Gastroesophageal sphincter (tissue), 4 donors: Measurements from ENCODE around the gene HOXB7. TPM values are rescaled to one million over a fixed set of nuclear protein-coding genes. Genes with fewer than 3 reads are reported as not detected.

Experiments used
- ATAC-seq: fragments of 150-250 bp; one replicate; pipeline ENCODE4 v1.9.1; 2016; ENCODE audit warnings: mild to moderate bottlenecking, moderate library complexity
- H3K27ac ChIP-seq, 4 donors: fragments of 200-600 bp; sonication (generic) in 3 of 4; 1 replicate in 3 of 4; 2 replicates in 1 of 4; pipeline ENCODE4 v1.5.1; 2016 to 2019
- H3K27me3 ChIP-seq: fragments of 200-600 bp; sonication (generic); one replicate; pipeline ENCODE4 v1.5.1; 2019
- H3K36me3 ChIP-seq, 2 donors: fragments of 200-600 bp; sonication (generic); one replicate each; pipeline ENCODE4 v1.5.1; 2019; ENCODE audit warnings: control low read depth in 1 of 2
- H3K4me1 ChIP-seq, 3 donors: fragments of 200-600 bp; sonication (generic); 1 replicate in 2 of 3; 2 replicates in 1 of 3; pipeline ENCODE4 v1.5.1; 2016 to 2019; ENCODE audit warnings: control low read depth in 2 of 3
- H3K4me3 ChIP-seq, 2 donors: fragments of 200-600 bp; sonication (generic); one replicate each; pipeline ENCODE4 v1.5.1; 2019; ENCODE audit warnings: mild to moderate bottlenecking in 1 of 2, moderate library complexity in 1 of 2
- H3K9me3 ChIP-seq, 3 donors: fragments of 200-600 bp; sonication (generic); one replicate each; pipeline ENCODE4 v1.5.1; 2017 to 2019; ENCODE audit warnings: control low read depth in 2 of 3
- EP300 ChIP-seq: sonication (generic); formaldehyde crosslinking; IDR thresholded peaks from one replicate; pipeline ENCODE4 v1.6.1; 2017; ENCODE audit warnings: antibody characterized with exemption, mild to moderate bottlenecking
- POLR2A ChIP-seq, 2 donors: fragments of 450-650 bp; IDR thresholded peaks; one replicate each; pipeline ENCODE4 v1.6.1; 2017; ENCODE audit warnings: antibody characterized with exemption in 2 of 2, mild to moderate bottlenecking in 2 of 2, moderate library complexity in 1 of 2
- POLR2AphosphoS5 ChIP-seq: sonication (generic); formaldehyde crosslinking; IDR thresholded peaks from one replicate; pipeline ENCODE4 v1.6.1; 2017; ENCODE audit warnings: antibody characterized with exemption
- WGBS, 2 donors: methylation state at CpG; one replicate each; pipeline ENCODE4 v1.1.5; 2018; ENCODE audit warnings: low coverage in 1 of 2; 5-methylcytosine and 5-hydroxymethylcytosine counted together
- total RNA-seq, 4 donors: library from RNA; depleted of rRNA; stranded (reverse); fragments of >200 nt; gene quantifications; one replicate each; pipeline ENCODE4 v1.1.0, GENCODE V29; 2016
- TF ChIP-seq, protein P1 (sequence below), 4 experiments: fragments of 200-600 bp in 2 of 4; fragments of 450-650 bp in 2 of 4; sonication (generic) in 1 of 4; IDR thresholded peaks; one replicate each; pipeline ENCODE4 v1.5.1; 2017 to 2019; ENCODE audit warnings: antibody characterized with exemption in 4 of 4, mild to moderate bottlenecking in 2 of 4, moderate library complexity in 2 of 4

The HOXB7 gene
- total RNA-seq, 4 donors from 2014 or later: 0.78 to 8.9 (median 3.0) TPM

DNA sequence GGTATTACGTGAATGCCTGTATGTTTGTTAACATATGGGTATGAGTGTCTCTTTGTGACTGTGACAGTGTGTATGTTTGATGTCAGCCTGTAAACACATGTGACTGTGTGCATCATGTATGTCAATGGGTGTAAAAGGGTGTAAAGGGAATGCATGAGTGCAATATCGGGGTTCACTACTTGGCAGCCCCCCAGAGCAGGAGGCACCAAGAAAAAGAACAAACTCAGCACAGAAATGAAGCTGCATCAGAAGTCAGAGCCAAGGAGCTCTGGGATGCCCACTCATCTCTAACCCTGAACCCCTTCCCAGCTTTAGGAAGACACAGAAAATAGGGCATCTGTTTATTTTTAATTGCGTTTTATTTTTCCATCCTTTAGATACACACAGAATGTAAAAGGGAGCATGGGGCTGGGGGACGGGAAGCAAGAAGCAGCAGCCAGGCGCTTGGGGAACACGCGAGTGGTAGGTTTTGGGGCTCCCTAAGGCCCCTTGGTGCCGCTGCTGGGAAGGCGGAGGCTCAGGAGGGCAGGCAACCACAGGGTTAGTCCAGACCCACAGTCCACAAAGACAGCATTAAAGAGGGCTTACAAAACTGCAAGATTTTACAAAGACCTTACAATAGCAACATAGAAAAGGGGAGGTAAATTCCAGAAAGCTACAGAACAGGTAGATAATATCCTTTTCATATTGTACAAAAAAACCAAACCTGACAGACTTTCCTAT, 3.8 kb downstream of the HOXB7 start:
- TF ChIP-seq, protein P1, sequence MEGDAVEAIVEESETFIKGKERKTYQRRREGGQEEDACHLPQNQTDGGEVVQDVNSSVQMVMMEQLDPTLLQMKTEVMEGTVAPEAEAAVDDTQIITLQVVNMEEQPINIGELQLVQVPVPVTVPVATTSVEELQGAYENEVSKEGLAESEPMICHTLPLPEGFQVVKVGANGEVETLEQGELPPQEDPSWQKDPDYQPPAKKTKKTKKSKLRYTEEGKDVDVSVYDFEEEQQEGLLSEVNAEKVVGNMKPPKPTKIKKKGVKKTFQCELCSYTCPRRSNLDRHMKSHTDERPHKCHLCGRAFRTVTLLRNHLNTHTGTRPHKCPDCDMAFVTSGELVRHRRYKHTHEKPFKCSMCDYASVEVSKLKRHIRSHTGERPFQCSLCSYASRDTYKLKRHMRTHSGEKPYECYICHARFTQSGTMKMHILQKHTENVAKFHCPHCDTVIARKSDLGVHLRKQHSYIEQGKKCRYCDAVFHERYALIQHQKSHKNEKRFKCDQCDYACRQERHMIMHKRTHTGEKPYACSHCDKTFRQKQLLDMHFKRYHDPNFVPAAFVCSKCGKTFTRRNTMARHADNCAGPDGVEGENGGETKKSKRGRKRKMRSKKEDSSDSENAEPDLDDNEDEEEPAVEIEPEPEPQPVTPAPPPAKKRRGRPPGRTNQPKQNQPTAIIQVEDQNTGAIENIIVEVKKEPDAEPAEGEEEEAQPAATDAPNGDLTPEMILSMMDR (IDR thresholded peaks at IDR 0.05): no peak
- no peak for TF ChIP-seq EP300
- TF ChIP-seq POLR2A (IDR thresholded peaks at IDR 0.05): no peak
- no peak for TF ChIP-seq POLR2AphosphoS5
- Histone ChIP-seq H3K27ac (no peak overlapping the region), H3K27me3 (peaks cover 100% of the 10 kb centered on the region), H3K36me3 (no peaks in the 10 kb centered on the region), H3K9me3 (no peaks in the 10 kb centered on the region), H3K4me1 (peaks cover 0 to 45% (median 11%) of the 10 kb centered on the region in 3 donors), H3K4me3 (no peak overlapping the region)
- 34 to 48% methylated on average over 9 of the region's 9 CpGs for WGBS, 2 donors
- no peak for ATAC-seq

DNA sequence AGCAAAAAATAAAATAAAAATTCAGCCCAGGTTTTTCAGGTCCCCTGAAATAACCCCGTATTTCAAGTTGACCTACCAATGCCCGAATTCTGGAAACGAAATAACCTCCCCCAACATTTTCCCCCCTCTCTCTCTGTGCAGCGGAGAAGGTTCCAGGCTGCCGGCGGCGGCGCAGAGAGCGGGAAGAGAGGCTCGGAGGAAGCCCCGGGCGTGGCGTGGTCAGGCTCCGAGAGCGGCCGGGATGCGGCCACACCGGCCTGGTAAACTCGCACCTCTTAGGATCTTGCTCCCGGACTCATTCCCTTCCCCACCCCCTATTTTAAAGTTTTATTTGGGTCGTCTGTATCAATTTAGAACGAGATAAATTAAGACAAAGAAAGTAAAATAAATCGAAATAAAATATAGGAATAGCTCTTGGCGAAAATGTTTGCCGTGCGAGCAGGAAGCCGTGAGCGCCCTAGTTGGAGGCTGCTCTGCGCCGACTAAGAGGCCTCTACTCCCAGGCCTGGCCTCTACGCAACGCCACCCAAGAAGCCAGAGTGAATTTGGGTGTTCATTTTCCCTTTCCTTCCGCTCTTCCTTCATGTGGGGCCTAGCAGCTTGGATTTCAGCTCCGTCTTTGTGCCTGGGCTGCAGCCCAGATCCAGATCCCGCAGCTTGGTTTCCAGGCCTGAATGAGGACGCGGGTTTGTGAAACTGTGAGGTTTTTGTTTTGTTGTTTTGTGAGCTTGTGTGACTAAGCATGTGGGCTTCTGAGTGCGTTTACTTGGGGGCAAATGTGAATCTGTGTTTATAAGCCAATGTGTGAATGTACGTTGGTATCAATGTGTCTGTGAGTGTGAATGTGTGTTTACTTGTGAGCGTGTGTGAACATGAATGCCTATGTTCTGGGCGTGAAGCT, 4.6 kb downstream of the HOXB7 start:
- Histone ChIP-seq H3K4me1 (peaks cover 0 to 42% (median 11%) of the 10 kb centered on the region in 3 donors), H3K36me3 (no peaks in the 10 kb centered on the region), H3K27me3 (peaks cover 100% of the 10 kb centered on the region), H3K4me3 (no peak overlapping the region), H3K9me3 (no peaks in the 10 kb centered on the region), H3K27ac (no peak overlapping the region)
- WGBS, 2 donors: 31 to 37% methylated on average over 19 to 37 of the region's 41 CpGs
- ATAC-seq: no peak
- TF ChIP-seq POLR2A (IDR thresholded peaks at IDR 0.05) (no peak), POLR2AphosphoS5 (no peak), EP300 (no peak)
- TF ChIP-seq, protein P1 (IDR thresholded peaks at IDR 0.05): no peak

DNA sequence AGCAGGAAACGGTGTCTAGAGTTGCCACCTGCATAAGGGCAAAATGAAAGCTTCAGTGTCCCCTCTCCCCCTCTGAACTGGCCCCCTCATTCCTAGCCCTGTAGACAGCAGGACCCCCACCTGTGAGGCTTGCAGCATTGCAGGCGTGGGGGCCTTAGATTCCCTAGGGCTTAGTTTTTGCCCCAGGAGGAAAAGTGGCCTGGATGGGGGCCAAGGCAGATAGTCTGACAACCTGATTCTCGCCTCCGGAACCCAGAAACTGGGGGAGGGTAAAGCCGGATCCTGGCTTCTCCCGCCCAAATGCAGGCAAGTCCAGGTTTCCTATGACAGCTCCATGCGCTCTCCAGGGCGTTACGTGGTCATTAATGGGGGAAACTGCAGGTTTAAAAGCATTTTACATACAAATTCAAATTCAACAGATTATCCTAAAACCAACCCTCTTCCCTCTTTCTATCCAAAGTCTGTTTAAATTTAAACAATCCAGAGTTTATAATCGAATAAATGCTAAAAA, 5.4 kb downstream of the HOXB7 start:
- no peak for ATAC-seq
- H3K9me3 ChIP-seq: no peaks in the 10 kb centered on the region
- H3K36me3 ChIP-seq: no peaks in the 10 kb centered on the region
- TF ChIP-seq, protein P1 (IDR thresholded peaks at IDR 0.05): no peak
- no peak for TF ChIP-seq EP300
- TF ChIP-seq POLR2A (IDR thresholded peaks at IDR 0.05): no peak
- TF ChIP-seq POLR2AphosphoS5: no peak
- WGBS, 2 donors: 19 to 31% methylated on average over 9 of the region's 10 CpGs
- H3K27ac ChIP-seq: no peak overlapping the region
- peaks cover 100% of the 10 kb centered on the region for H3K27me3 ChIP-seq
- no peak overlapping the region for H3K4me3 ChIP-seq
- peaks cover 0 to 35% (median 9%) of the 10 kb centered on the region in 3 donors for H3K4me1 ChIP-seq

DNA sequence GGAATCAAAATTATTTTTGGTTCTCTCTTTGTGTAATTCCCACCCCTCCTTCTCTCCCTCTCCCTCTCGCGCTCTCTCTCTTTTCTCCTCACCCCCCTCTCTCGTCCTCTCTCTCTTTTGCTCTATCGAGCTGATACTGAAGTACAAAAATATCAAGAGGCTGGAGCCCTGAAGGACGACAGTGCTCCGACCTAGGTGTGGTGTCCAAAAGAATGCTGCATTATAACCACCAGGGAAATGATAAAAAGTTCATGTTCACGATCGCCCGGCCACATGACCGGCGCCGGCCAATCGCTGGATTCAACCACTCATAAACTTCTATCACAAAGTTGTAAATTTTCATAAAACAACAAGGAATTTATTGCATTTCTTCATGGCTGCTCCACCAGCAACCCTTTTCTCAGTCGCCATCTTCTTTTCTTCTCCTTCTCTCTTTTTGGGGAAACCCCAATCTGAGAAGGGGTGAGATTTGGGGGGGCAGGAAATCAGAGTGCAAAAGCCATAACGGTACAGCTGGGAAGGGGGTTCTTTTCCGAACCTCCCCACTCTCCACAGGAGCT, 6.0 kb downstream of the HOXB7 start, which contains the start of gene HOXB6:
HOXB6 (minus strand) TSS at position 217 of the 560 bp plus-strand sequence. CDS start 6,836 bp downstream, outside the sequence.
- 24 to 25% methylated on average over 13 to 15 of the region's 16 CpGs for WGBS, 2 donors
- H3K4me1 ChIP-seq: peaks cover 0 to 28% (median 4%) of the 10 kb centered on the region in 3 donors
- TF ChIP-seq EP300: no peak
- TF ChIP-seq, protein P1 (IDR thresholded peaks at IDR 0.05): no peak
- TF ChIP-seq POLR2A (IDR thresholded peaks at IDR 0.05): no peak
- no peak for TF ChIP-seq POLR2AphosphoS5
- no peaks in the 10 kb centered on the region for H3K36me3 ChIP-seq
- no peak within 1 kb of the TSS for H3K27ac ChIP-seq
- H3K9me3 ChIP-seq: no peaks in the 10 kb centered on the region
- H3K4me3 ChIP-seq: peak within 1 kb of the TSS in 1 of 2 donors; percentile 14
- no peak for ATAC-seq
- H3K27me3 ChIP-seq: peaks cover 100% of the 10 kb centered on the region
